A172 (cell line): ENCODE data around the gene SFRP2. TPM values are rescaled to one million over a fixed set of nuclear protein-coding genes. Genes with fewer than 3 reads are reported as not detected.

Experiments
- DNase-seq: peaks from one replicate; pipeline ENCODE4 v3.0.0-alpha.2; 2015; ENCODE audit warnings: low spot score
- total RNA-seq: library from RNA; depleted of rRNA; stranded (reverse); fragments of >200 nt; shearing (Covaris generic); gene quantifications from 2 replicates; pipeline ENCODE4 v1.2.3, GENCODE V29; 2014

The SFRP2 gene
- total RNA-seq, 1 experiment from 2014 or later = not detected

- DNase-seq = no peak
Measured at GRCh38 chr4:153794006-153794405, 5.1 kb upstream of the SFRP2 start.

- no peak for DNase-seq
Measured at GRCh38 chr4:153792618-153793247, 3.9 kb upstream of the SFRP2 start.

DNA sequence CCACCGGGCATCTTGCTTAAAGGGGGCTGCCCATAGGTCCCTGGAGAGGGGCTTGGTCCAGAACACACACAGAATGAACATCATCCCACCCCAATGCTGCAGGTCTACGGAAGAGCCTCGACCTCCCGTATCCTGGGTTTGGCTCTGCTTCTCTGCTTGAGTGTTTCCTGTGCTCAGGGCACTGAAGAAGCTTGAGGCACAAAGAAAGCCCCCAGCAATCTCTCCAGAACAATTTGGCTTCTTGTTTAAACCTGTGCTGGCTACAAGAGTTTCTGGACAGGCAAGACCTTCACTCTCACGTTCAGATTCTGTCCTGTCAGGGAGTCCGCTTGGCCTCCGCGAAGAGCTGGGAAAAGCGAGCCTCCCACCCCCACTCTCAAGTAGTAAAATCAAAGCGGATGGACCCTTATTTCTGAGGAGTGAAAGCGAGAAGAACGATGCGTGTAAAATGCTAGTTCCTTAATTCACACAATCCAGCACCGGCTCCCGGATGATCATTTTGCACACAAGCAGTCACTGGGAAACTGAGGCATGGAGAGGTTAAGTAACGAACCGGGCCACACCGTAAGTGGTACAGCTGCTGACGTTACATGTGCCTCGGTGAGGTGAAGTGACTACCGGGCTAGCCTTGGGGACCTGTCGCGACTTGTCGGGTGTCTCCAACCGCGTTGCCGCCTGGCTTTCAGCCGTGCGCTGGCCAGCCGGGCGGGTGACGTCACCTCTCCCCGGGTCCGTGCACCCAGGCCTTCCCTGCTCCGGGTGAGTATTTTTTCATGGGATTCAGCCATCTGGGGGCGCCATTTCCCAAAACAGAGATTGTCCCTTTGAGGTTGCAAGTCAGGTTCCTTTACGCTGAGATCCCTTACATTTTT lies 3.1 kb upstream of the SFRP2 start:
- no peak for DNase-seq

DNA sequence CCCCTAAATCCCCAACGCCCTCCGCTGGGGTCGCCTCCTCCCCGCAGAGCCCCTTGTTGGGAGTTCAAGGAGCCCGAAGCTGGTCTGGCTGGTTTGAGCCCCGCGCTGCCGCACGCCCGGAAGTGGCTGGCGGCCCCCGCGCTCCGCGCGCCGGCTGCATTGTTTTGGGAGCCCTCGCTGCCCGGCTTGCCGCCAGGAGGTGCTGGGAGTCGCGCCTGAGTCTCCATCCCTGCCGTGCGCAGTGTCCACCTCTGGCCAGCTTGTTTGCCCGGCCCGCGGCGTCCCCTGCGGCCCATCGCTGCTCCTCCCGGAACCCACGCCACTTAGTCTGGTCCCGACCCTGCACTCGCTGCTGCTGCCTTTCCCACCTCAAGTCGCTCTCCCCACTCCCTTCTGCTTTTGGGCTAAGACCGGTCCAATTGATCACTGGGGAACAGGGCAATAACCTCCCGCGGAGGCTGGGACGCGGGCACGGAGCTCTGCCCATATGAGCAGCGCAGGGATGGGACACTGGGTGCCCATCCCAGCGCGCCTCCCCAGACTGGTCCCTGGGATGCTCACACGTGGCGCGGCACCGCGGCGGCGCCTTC lies 2.2 kb upstream of the SFRP2 start:
- DNase-seq = no peak

- DNase-seq = no peak
Measured at GRCh38 chr4:153790500-153790865, 1.6 kb upstream of the SFRP2 start.

DNA sequence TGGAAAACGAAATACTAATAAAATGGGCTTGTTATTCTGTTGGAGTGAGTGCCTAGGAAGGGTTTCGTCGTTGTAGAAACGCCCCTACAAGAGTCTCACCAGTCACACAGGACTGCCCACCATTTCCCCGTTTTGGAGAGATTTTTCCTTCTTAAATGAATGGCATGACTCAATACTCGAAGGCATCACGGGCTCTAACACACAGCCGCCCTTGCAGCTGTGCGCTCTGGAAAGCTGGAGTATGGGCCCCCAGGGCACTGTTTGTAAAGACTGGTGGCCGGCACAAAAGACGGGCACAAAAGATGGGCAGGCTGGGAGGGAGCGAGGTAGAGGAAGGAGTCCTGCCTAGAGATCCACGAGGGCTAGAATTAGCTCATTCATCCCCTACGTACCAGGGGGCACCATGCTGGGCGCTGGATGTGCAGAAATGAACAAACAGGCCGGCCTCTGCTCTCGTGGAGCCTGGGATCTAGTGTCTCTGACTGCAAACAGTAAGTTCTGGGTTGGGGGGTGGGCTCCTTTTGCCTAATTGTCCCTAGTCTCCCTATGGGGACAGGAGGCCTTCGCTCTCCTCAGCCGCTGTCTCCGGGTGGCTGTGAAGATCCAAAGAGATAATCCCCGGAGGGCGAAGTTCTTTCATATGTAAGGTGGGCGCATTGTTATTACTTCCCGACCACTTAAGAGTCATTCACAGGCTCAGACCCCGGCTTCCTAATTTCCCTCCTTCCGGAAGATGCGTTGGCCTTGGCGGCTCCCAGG lies 1.0 kb upstream of the SFRP2 start:
- DNase-seq = no peak

DNA sequence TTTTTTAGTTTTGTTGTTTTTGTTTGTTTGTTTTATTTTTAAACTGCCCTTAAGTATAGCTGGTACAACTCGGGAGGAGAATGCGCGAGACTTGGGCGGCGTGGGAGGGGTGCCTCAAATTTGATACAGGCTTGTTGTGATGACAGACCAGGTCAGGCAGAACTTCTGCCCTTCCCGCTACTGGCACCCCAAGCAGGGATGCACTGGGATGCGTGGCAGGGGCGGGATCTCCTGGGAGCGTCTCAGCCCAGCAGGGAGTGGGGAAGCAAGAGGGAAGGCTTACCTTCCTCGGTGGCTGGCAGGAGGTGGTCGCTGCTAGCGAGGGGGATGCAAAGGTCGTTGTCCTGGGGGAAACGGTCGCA lies 851 bp downstream of the SFRP2 start:
- no peak for DNase-seq

- no peak for DNase-seq
Measured at GRCh38 chr4:153787575-153787974, 1.3 kb downstream of the SFRP2 start.

DNA sequence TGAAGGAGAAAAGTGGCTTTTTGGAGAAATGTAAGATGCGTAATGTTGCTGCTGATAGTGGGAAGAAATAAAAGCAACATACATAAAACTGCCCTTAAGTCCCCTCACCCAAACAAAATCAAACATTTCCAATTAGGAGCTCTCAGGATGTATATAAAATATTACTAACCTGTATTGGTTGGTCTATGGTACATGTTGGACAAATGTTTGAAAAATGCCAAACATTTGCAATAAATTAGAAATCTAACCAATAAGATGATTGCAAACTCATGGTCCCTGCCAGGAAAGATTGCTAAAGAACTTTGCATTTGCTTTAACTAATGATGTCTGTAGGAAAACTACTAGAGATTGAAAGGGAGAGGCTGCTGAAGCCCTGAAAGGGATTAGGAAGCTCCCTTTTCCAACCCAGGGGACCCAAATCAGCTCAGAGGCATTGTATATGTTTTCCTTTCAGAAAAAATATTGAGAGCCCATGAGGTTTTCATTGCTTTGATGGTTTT lies 1.8 kb downstream of the SFRP2 start:
- DNase-seq = no peak

GRCh38 chr4:153785910-153786721 lies 2.8 kb downstream of the SFRP2 start:
- DNase-seq = peak; percentile 42

DNA sequence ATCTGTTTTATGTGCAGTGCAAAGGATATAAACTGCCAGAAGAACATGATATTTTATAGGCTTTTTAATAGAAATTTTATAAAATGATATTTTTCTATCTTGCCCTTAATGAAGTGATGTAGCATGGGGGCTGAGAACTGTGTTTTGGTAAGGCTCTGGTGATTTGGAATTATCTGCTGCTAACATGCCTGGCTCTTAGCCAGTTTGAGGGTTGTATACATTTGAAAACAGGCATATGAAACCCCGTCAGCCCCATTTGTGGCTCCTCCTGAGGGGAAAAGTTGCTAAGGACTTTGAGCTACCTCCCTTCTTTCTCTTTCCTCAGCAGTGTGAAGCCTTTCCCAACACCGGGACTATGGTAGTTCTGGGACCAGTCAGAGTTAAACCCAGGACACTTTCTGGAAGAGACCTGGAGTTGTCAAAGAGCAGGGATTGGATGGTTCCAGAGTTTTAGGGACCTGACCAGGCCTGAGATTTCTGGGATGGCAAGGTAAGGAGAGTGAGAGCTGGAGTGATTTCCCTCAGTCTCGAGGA lies 4.7 kb downstream of the SFRP2 start:
- DNase-seq = no peak

- no peak for DNase-seq
Measured at GRCh38 chr4:153782581-153782980, 6.3 kb downstream of the SFRP2 start.

DNA sequence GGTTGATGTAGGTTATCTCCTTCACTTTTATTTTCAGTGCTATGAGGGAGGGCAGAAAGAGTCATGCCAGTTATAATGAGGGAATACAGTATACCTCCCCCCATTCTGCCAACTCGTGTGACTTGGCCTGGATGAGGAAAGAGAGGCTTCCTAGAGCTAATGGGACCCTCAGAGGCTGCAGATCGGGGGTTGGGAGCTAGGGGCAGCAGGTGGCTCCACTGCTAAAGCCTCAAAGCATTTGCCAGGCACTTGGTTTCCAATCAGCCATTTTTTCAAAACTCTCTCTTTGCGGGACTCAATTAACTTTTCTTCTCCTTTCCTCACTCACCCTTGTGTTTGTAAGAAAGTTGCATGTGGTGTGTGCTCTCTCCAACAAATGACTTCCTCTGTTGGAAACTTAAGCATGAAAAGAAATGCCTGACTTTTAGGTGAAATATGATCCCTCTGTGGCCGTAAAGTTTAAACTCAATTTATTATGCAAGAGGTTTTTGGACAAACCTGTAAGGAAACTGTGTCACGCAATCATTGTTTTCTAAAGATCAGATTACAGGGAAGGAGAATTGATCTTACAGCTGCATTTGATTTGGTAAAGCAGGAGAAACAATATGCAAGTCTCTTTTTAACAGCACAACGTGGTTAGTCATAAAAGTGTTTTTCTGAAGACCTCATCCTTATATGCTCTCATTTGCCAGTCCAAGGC lies 7.0 kb downstream of the SFRP2 start:
- no peak for DNase-seq

GRCh38 chr4:153781280-153781679 lies 7.6 kb downstream of the SFRP2 start:
- no peak for DNase-seq

GRCh38 chr4:153780876-153781275 lies 8.0 kb downstream of the SFRP2 start:
- no peak for DNase-seq

GRCh38 chr4:153780221-153780620 lies 8.7 kb downstream of the SFRP2 start:
- DNase-seq = no peak

DNA sequence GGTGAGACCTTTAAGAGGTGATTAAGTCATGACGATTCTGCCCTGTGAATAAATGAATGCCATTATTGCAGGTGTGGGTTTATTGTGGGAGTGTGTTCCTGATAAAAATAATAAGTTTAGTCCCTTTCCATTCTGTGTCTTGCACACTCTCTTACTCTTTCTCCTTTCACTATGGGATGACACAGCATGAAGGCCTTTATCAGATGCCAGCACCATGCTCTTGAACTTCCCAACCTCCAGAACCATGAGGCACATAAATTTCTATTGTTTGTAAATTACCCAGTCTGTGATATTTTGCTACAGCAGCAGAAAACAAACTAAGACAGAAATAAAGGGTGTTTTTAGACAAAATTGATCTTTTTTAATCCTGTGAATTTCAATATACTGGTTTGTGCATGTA lies 10.5 kb downstream of the SFRP2 start:
- DNase-seq = no peak

DNA sequence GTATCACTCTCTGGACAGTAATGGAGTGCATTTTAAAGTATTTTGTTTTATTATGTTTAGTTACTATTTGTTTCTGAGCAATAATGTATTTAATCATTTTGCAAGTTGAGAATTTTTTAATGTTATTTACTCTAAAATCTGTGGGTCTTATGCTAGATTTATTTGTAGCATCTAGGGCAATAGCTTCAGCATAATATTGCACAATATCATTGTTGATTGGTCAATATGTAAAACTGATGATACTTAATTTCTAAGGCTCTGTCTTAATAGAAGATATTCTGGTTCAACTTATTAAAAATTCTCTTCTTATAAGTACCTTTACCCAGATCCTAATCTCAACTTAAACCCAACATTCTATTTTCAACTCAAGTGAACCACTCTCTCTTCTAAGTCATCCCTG lies 11.5 kb downstream of the SFRP2 start:
- DNase-seq = no peak

- DNase-seq = no peak
Measured at GRCh38 chr4:153776601-153777000, 12.3 kb downstream of the SFRP2 start.

- no peak for DNase-seq
Measured at GRCh38 chr4:153773236-153773690, 15.6 kb downstream of the SFRP2 start.
